Mesothelial cell of epicardium (in vitro differentiated cells): ENCODE measurements around the gene ARL14. TPM values are rescaled to one million over a fixed set of nuclear protein-coding genes. Genes with fewer than 3 reads are reported as not detected.

Experiments
- DNase-seq, 2 experiments: peaks; one replicate each; pipeline ENCODE4 v3.0.0; 2021; ENCODE audit warnings: low spot score in 2 of 2; ENCODE audit not compliant: unreplicated experiment in 2 of 2
- H3K27ac Mint-ChIP-seq: 2 replicates; pipeline ENCODE4 v1.8.0; 2021; ENCODE audit warnings: mixed read lengths
- H3K27me3 Mint-ChIP-seq: 2 replicates; pipeline ENCODE4 v1.8.0; 2021; ENCODE audit warnings: low read depth, mixed read lengths
- H3K36me3 Mint-ChIP-seq: 2 replicates; pipeline ENCODE4 v1.8.0; 2021; ENCODE audit warnings: mixed read lengths
- H3K4me1 Mint-ChIP-seq: 2 replicates; pipeline ENCODE4 v1.8.0; 2021; ENCODE audit warnings: mixed read lengths
- H3K4me3 Mint-ChIP-seq: 2 replicates; pipeline ENCODE4 v1.8.0; 2021; ENCODE audit warnings: mild to moderate bottlenecking, moderate library complexity, mixed read lengths
- H3K9me3 Mint-ChIP-seq: 2 replicates; pipeline ENCODE4 v1.8.0; 2021; ENCODE audit warnings: mixed read lengths
- total RNA-seq: library from RNA; stranded (reverse); gene quantifications from 3 replicates; pipeline ENCODE4 v1.2.1, GENCODE V29; 2021
- TF ChIP-seq, protein P1 (sequence below): fragments of 200-600 bp; sonication (generic); IDR thresholded peaks from one replicate; pipeline ENCODE4 v1.5.0; 2021; ENCODE audit warnings: antibody characterized with exemption; ENCODE audit not compliant: unreplicated experiment

The ARL14 gene
- total RNA-seq, 1 donor from 2014 or later = not detected

DNA sequence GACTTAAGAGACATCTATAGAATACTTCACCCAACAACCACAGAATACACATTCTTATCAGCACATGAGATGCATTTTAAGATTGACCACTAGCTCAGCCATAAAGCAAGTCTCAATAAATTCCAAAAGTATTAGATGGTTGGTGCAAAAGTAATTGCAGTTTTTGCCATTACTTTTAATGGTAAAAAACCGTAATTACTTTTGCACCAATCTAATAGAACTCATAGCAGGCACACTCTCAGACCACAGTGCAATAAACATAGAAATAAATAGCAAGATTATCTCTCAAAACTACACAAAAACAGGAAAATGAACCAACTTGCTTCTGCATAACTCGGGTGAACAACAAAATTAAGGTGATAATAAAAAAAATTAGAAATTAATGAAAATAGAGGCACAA lies 45.4 kb downstream of the ARL14 start:
- Mint-ChIP-seq H3K4me3 (no peak overlapping the region), H3K27ac (no peak overlapping the region), H3K36me3 (peaks cover 2% of the 10 kb centered on the region), H3K9me3 (peaks cover 41% of the 10 kb centered on the region), H3K4me1 (no peaks in the 10 kb centered on the region), H3K27me3 (no peaks in the 10 kb centered on the region)
- TF ChIP-seq, protein P1, sequence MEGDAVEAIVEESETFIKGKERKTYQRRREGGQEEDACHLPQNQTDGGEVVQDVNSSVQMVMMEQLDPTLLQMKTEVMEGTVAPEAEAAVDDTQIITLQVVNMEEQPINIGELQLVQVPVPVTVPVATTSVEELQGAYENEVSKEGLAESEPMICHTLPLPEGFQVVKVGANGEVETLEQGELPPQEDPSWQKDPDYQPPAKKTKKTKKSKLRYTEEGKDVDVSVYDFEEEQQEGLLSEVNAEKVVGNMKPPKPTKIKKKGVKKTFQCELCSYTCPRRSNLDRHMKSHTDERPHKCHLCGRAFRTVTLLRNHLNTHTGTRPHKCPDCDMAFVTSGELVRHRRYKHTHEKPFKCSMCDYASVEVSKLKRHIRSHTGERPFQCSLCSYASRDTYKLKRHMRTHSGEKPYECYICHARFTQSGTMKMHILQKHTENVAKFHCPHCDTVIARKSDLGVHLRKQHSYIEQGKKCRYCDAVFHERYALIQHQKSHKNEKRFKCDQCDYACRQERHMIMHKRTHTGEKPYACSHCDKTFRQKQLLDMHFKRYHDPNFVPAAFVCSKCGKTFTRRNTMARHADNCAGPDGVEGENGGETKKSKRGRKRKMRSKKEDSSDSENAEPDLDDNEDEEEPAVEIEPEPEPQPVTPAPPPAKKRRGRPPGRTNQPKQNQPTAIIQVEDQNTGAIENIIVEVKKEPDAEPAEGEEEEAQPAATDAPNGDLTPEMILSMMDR = no peak
- DNase-seq = no peak

DNA sequence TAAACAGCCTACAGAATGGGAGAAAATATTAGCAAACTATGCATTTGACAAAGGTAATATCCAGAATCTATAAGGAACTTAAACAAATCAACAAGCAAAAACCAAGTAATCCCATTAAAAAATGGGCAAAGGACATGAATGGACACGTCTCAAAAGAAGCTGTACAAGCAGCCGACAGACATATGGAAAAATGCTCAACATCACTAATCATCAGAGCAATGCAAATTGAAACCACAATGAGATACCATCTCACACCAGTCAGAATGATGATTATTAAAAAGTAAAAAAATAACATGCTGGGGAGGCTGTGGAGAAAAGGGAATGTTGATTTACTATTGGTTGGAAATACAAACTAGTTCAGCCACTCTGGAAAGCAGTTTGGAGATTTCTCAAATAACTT lies 48.4 kb downstream of the ARL14 start:
- TF ChIP-seq, protein P1 = no peak
- no peaks in the 10 kb centered on the region for H3K27me3 Mint-ChIP-seq
- peaks cover 41% of the 10 kb centered on the region for H3K9me3 Mint-ChIP-seq
- H3K4me1 Mint-ChIP-seq = no peaks in the 10 kb centered on the region
- H3K4me3 Mint-ChIP-seq = no peak overlapping the region
- peaks cover 2% of the 10 kb centered on the region for H3K36me3 Mint-ChIP-seq
- no peak for DNase-seq
- H3K27ac Mint-ChIP-seq = no peak overlapping the region

Other genes starting within 250 kb of the ARL14 start
- 20.1 to 23.0 TPM (median 21.1 TPM) in 3 replicates for gene TRIM59, start 227.4 kb upstream of the ARL14 start, total RNA-seq
- 61.1 to 66.2 TPM (median 62.3 TPM) in 3 replicates for gene KPNA4, start 111.6 kb upstream of the ARL14 start, total RNA-seq
- gene PPM1L, start 79.1 kb downstream of the ARL14 start, total RNA-seq = 10.6 to 12.1 TPM (median 10.8 TPM) in 3 replicates